ENCODE data around the gene FCHSD2.

GRCh38 chr11:73114835-73115220 lies 27.3 kb downstream of the FCHSD2 start:
- TF ChIP-seq MAX (IDR thresholded peaks at IDR 0.05; ENCODE audit: low read depth, low read length) (no peak), CTCF (IDR thresholded peaks at IDR 0.05; ENCODE audit: low read depth, low read length) (no peak), POLR2A (IDR thresholded peaks at IDR 0.05; ENCODE audit: extremely low read depth, insufficient read length) (no peak), MYC (IDR thresholded peaks at IDR 0.05; ENCODE audit: low read depth, low read length) (no peak)

Data from NB4 (cell line).